ENCODE results near the gene MRAS.

The MRAS gene

DNA sequence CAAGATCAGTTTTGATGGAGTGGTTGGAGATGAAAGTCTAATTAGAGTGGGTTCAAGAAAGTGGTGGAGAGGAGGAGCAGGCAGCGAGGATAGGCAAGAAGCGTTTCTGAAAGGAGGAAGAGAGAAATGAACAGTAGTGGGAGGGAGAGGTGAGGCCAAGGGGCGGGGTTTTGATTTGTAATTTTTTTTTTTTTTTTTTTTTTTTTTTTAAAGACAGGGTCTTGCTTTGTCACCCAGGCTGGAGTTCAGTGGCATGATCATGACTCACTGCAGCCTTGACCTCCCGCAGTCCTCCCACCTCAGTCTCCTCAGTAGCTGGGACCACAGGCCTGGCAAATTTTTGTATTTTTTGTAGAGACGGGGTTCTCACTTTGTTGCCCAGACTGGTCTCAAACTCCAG, 36.6 kb downstream of the MRAS start:
- DNase-seq (ENCODE audit: low read depth in 2 of 3, low spot score in 2 of 3) = no peak

DNA sequence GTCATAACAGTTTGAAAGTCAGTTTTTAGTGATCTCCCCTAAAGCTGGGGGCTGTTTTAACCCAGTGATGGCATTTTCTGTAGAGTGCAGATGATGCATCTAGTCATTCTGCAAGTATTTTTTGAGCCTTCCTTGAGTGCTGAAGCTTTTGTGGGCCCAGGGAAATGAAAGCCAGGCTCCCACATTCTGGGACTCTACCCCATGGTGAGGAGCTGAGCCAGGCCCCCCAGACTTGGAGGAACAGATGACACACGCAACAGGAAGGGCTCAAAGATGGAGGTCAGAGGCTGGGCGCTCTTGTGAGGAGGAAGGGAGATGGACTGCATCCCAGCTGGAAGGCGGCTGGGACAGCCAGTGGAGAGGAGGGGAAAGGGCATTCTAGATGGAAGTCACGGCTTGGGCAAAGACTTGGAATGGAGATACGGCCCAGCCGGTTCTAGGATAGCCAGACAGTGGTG, 40.8 kb downstream of the MRAS start:
- DNase-seq (ENCODE audit: low read depth in 2 of 3, low spot score in 2 of 3) = no peak

DNA sequence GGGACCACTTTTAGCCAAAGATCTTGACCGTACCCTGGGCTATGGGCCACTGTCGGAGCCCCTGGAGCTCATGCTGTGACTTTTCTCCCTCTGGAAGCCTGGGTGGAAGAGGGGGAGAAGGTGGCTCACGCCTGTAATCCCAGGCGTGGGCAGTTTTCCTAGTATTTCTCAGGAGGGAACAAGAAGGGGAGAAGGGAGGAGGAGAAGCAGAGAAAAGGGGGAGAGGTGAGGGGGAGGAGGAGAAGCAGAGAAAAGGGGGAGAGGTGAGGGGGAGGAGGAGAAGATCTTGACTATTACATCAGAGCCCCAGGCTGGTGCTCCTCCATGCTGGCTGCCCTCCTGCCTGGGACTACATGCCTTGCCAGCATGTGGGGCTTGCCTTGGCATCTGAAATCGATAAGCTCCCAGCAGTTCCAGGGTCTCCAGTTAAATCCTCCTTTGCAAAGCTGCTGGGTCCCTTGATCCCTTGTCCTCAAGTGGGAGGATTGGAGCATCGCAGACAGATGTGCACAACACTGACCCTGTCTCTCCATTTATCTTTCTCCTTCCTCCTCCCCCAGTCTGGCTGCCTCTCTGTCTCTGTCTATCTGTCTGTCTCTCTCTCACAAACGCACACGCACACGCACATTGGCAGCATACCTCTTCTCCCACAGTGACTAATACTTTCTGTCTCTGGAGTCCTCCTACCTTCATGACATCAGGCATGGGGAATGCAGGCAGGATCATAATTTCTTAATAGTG, 41.6 kb downstream of the MRAS start:
- DNase-seq (ENCODE audit: low read depth in 2 of 3, low spot score in 2 of 3) = no peak

DNA sequence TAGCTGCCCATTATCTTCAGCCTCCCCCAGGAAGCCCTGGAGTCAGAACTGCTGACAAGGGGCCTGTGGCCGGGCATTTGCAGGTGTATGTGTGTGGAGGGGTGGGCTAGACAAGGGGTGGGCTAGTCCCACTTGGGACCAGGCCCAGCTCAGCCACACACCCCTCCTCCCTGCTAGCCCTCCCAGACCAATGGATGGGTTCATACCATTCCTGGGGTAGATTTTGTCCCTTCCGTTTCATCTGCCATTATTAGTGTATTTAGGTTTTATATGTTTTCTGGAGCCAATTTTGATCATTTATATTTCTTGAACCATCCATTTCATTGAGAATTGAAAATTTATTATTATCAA, 42.2 kb downstream of the MRAS start:
- DNase-seq (ENCODE audit: low read depth in 2 of 3, low spot score in 2 of 3) = no peak

DNA sequence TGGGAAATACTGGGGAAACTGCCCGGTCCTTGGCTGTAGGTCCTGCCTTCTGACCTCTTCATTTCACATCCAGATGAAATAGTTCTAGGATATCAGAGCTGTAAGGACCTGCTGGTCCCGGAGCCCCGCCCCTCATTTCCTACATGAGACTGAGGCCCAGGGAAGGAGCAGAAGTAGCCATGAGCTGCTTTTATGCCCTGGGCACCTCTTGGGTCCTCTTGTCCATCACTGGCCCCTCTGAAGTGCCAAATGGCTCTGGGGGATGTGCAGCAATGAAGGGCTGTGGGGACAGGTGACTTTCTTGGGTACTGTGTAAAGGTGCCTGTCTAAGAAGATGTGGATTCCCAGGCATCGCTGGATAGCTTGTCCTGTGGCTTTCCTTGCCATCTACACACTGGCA, 45.8 kb downstream of the MRAS start:
- no peak for DNase-seq (ENCODE audit: low read depth in 2 of 3, low spot score in 2 of 3)

DNA sequence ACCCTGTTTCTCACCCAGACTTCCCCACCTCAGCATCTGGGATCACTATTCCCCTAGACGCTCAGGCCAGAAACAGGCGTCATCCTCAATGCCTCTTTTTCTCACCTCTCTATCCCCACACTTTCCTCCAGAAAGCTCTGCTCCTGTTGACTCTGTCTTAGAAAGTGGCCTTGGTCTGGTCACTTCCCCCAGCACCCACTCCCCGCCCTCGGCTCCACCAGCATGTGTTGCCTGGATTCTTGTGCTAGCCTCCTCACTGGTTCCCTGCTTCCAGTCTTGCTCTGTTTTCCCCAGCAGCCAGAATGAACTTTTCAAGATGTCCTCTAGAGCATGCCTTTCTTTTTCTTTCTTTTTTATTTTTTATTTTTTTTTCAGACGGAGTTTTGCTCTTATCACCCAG, 46.3 kb downstream of the MRAS start:
- DNase-seq (ENCODE audit: low read depth in 2 of 3, low spot score in 2 of 3) = no peak

DNA sequence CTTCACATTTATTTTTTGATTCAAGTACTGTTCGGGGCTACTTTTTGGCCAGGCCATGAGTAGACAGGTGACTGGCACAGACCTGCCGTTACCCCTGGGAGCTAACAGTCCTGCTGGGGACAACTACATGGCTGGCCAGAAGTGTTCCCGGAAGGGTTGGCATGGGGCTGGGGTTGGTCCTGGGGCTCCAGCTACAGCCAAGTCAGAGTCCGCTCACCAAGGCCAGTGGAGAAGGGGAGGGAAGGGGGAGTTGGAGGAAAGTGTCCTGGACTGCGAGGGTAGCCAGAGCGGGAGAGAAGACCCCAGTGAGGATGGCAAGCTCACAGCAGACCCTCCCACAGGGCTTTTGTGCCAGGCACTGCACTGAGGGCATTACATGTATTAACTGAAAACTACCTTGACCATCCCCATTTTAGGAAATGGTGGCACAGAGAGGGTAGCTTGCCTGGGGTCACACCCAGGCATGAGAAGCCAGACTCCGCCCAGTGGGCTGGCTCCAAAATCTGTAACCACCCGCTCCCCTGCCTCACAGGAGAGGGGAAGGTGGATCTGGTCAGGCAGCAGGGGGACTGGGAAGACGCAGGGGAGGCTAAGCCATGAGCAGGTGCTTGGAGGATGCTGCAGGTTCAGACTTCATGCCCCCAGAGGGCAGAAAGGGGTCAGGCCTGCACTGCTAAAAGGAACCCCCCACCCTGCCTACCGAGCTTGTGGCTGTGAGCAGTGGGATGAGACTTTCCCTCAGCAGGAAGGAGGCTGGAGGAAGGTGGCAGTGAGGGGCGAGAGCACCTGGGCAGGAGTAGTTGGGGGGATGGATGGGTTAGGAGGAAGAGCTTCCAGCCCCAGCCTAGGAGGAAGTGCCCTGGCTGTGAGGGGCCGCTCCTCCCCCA, 47.7 kb downstream of the MRAS start:
- no peak for DNase-seq (ENCODE audit: low read depth in 2 of 3, low spot score in 2 of 3)

DNA sequence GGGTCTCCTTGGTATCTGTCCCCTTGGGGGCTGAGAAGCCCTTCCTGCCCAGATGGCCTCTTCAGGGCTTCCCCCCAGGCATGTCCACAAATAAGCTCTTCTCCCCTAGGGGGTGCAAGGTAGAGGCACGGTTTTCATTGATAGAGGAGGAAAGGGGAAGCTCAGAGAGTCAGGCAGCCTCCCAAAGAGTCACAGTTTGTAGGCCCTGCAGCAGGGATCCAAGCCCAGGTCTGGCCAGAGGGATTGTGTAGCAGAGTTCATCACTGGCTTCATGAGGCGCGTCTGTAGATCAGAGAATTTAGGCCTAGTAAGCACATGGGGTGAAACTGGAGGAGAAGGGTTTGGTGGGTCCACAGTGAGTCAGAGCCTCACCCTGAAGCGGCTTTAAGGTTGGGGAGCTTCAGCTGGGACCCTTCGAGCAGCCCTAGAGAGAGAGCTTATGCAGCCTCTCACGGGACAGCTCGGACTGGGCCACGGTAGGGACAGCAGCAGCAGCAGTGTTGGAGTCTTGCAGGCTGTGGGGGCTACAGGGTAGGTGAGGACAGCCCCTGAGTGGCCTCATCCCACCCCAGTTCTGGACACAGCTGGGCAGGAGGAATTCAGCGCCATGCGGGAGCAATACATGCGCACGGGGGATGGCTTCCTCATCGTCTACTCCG, 48.5 kb downstream of the MRAS start:
- no peak for DNase-seq (ENCODE audit: low read depth in 2 of 3, low spot score in 2 of 3)

DNA sequence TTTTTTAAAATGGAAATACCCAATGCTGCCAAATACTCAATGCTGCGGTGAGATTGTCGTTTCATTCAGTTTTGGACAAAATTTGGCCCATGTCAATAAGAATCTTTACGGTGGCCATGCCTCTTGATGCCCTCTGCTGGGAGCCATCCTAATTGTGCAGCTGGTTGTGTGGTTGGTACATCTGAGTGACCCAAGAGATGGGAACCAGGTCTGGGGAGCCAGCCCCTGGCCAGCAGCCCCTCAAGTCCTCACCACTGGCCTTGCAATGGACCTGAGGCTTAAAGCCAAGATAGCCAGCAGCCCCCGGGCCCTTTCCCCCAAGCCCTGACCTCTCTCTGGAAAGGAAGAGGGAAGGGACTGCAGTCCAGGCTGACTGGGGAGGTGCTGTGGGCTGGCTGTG, 49.6 kb downstream of the MRAS start:
- DNase-seq (ENCODE audit: low read depth in 2 of 3, low spot score in 2 of 3) = no peak

DNA sequence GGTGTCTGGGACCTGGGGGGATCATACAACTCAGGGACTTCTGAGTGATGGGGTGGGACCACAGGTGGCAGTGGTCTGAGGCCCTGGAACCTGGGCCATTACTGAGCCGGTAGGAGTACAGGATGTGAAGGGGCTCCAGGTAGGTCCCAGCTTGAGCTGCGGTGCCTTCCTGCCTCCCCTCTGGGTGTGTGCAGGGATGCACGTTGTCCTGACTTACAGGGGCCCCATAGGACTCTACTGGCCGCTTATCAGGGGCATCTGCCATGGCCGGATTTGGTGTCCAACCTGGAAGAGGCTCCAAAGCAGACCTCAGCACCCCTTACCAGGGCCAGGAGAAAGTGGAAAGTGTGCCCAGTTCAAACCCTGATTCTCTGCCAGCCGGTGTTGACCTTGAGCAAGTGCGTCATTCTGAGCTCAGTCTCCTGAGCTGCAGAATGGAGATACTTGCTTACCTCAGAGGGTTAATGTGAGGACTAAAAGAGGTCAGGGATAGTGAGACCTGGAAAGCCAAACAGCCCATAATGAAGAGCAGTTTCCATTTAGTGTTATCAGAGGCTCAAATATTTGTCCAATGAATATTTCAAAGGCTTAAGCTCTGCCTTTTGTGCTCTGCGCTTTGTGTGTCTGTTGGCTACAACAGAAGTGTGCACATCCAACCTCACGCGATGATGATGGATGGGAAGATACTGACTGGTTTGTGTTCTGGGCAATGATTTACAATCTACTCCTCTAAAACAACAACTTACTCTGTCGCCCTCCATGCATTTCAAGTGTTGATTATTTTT, 50.6 kb downstream of the MRAS start:
- no peak for DNase-seq (ENCODE audit: low read depth in 2 of 3, low spot score in 2 of 3)

DNA sequence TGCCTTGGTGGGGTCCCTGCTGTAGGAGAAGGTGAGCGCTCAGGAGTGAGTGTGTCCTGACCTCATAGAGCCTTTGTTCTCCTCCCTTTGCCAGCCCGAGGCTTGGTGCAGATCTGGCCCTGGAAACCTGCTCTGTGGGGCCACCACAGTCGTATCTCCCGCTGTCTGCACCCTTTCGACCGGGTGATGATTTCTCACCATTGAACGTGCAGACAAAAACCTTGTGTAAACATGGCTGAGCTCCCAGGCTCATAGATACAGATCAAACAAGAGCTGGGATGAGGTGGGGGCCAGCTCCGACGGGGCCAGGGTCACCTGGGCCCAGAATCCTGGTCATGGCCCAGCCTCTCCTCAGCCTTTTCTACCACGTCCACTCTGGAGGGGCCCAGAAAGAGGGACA, 51.4 kb downstream of the MRAS start:
- DNase-seq (ENCODE audit: low read depth in 2 of 3, low spot score in 2 of 3) = no peak

DNA sequence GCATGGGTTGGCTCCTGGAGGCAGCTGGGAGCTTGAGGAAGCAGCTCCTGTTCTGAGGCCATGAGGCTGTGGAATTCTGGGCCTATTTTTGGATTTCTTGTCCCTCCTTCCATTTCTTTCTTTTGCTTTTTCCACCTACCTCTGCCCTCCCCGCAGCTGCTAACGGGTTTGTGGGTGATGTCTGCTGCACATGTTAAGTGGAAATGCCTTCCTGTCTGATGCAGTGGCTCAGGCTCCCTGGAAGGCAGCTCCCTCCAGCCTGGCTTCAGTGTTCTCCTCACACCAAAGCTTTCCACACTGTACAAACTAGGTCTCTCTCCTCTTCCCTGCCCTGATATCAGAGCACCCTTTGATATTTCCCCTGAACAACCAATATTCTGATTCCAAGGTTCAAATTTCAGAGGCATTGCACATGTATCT, 52.3 kb downstream of the MRAS start:
- DNase-seq (ENCODE audit: low read depth in 2 of 3, low spot score in 2 of 3) = no peak

DNA sequence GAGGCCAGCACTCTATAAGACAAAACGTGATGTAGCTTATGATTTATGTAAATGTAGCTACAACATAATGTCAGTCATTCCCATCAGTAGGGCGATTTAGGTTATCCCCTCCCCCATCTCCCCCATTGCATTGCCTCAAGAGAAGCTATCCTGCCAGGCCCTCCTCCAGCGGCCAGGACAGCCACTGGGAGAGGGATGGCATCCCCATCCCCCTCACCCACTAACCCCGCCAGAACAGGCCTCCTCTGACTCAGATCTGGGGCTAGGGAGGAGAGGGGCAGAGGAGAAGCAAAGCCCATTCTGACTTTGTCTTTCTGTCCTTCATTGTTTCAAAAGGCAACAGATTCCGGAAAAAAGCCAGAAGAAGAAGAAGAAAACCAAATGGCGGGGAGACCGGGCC, 53.5 kb downstream of the MRAS start:
- no peak for DNase-seq (ENCODE audit: low read depth in 2 of 3, low spot score in 2 of 3)

DNA sequence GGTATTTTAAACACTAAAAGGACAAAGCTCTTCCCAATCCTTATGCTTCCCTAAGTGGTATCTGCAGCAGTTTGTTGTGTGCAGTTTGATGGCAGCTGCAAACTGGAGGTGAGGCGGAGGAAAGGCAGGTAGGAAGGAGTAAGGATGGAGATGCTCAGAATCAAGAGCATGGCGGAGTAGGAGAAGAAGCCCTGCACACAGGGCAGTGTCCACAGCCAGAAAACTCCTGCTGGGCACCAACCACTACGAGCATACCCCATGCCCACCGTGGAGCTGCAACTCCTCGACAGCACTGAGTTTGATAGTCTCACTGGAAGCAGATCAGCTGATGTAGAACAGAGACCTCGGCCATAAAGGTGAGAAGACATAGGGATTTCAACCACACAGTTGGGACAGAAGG, 55.7 kb downstream of the MRAS start:
- no peak for DNase-seq (ENCODE audit: low read depth in 2 of 3, low spot score in 2 of 3)

DNA sequence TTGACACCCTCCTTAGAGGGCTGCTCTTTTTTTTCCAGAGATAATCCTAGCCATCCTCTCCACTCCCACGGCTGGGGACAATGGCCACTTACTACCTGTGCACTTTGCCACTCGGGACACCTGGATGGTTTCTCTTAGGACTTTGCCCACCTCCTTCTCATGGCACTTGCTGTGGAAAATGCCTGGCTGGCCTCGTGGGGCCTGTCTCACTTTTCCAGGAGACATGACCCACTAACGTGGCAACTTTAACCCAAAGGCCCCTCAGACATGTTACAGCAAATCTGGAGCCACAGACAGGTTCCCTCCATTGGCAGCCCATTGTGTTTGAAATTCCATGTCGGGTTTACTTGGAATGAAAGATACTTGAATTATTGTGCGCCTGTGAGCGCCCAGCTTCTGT, 56.6 kb downstream of the MRAS start:
- DNase-seq (ENCODE audit: low read depth in 2 of 3, low spot score in 2 of 3) = no peak

DNA sequence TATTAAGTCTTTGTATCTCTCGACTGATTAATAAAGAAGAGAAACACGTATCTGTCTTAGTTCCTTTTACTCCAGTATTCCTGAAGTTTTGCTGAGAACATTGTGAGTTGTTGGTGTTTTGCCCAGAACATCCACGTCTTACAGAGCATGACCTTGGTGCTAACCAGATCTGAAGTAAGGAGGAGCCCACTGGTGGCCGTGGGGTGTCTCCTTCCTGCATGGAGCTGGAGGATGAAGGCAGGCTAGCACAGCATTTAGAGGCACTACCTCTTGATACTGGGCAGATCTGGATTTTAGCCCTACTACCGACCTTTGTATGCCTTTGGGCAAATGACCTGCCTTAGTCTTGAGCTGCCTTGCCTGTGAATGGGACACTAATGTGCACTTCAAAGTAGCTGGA, 57.1 kb downstream of the MRAS start:
- DNase-seq (ENCODE audit: low read depth in 2 of 3, low spot score in 2 of 3) = no peak

DNA sequence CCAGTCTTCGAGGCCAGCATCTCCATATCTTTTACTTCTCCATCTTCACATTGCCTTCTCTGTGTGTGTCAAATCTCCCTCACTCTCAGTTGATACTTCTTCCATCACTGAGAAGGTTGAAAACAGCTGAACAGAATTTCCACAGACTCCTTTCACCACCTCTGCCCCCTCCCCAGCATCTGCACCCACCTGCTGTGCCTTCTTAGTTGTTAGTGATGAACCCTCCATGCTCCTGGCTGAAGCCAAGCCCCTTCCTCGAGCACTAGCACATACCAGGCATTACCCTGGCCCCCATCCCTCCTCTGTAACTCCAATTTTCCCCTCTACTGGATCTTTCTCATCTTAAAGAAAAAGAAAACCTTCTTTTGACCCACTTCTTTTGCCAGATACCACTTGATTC, 58.2 kb downstream of the MRAS start:
- DNase-seq (ENCODE audit: low read depth in 2 of 3, low spot score in 2 of 3) = no peak

DNA sequence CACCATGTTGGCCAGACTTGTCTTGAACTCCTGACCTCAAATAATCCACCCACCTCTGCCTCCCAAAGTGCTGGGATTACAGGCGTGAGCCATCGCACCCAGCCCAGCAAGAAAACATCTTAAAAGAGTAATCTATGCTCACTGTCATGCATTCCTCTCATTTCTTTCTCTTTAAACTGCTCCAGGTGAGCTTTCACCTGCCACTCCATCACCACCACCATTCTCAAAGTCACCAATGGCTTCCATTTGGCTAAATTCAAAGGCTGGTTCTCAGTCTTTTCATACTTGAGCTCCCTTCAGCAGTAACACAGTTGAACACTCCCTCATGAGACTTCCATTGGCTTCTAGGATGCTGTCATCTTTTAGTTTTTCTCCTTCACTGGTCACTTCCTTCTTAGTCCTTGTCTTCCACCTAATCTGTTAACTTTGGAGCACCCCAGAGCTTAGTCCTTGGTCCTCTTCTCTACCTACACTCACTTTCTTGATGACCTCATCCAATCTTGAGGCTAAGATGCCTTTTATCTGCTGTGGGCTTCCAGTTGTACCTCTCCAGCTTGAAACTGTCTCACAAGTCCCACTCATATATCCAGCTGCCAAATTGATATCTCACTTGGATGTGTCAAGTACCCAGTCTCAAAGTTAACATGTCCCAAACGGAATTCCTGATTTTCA, 59.0 kb downstream of the MRAS start:
- DNase-seq (ENCODE audit: low read depth in 2 of 3, low spot score in 2 of 3) = no peak

DNA sequence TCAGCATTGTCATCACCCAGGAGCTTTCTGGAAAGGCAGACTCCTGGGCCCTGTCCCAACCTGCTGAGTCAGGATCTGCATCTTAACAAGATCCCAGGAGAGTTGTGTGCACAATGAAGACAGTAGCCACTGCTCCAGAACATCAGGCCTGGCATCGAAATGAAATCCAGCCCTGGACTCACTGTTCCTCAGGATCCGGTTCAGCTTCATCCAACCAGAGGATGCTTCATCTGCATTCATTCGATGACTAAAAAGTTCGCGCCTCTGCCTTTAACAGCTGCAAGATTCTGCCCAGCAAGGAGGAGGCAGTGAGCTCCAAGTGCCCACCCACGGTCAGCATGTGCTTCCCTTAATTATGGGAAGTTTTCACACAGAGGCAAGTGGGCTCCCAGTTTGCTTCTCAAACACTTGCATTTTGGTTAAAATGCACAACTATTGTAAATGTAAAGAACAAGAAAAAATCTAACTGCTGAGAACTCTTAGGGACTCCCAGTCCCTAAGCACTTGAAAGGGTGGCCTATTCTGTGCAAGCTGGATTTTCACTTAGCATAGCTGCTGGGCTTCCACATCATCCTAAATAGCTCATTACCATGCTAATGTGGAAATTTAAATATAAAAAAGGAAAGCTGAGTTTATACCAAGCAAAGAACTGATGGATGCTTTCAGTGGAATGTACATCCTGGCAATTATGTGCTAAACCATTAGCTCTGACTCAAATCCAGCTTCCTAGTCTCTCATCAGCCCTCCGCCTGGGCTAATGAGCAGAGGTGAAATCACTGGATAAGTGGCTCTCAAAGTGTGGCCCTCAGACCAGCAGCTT, 60.6 kb downstream of the MRAS start:
- no peak for DNase-seq (ENCODE audit: low read depth in 2 of 3, low spot score in 2 of 3)
